Testis (tissue), 3 donors: ENCODE measurements around the gene SCN3A. TPM values are rescaled to one million over a fixed set of nuclear protein-coding genes. Genes with fewer than 3 reads are reported as not detected.

Experiments used
- DNase-seq: peaks from one replicate; pipeline ENCODE4 v3.0.0-alpha.2; 2019
- H3K27ac ChIP-seq, 2 donors: fragments of 200-600 bp; sonication (generic); one replicate each; pipeline ENCODE4 v1.5.1; 2019
- H3K27me3 ChIP-seq: fragments of 200-600 bp; sonication (generic); one replicate; pipeline ENCODE4 v1.5.1; 2019
- H3K36me3 ChIP-seq: fragments of 200-600 bp; sonication (generic); one replicate; pipeline ENCODE4 v1.5.1; 2017; ENCODE audit warnings: low read depth; ENCODE audit errors: missing control alignments
- H3K4me1 ChIP-seq: fragments of 200-600 bp; sonication (generic); one replicate; pipeline ENCODE4 v1.5.1; 2019
- H3K4me3 ChIP-seq, 2 donors: fragments of 200-600 bp; sonication (generic); one replicate each; pipeline ENCODE4 v1.5.1; 2017 to 2019
- H3K9me3 ChIP-seq: fragments of 200-600 bp; sonication (generic); one replicate; pipeline ENCODE4 v1.5.1; 2017
- POLR2A ChIP-seq: fragments of 450-650 bp; IDR thresholded peaks from one replicate; pipeline ENCODE4 v1.6.1; 2017; ENCODE audit warnings: antibody characterized with exemption, mild to moderate bottlenecking, moderate library complexity
- WGBS, 2 donors: methylation state at CpG; one replicate each; pipeline ENCODE4 v1.1.5; 2018; 5-methylcytosine and 5-hydroxymethylcytosine counted together
- intact Hi-C: fragments of 100-400 bp; cut with DNase I; formaldehyde crosslinking; loops from one replicate; pipeline ENCODE4 v1.15.1; 2023; ENCODE audit warnings: low total_unique reads
- polyA plus RNA-seq: library from polyadenylated mRNA; stranded (reverse); fragments of 350-450 nt; fragmentation: Illumina TruSeq; extraction: RNeasy Lipid Tissue Mini Kit (QIAGEN cat#74804); gene quantifications from one replicate; pipeline ENCODE4 v1.2.3, GENCODE V29; 2014; ENCODE audit warnings: low read depth, low replicate concordance; ENCODE audit not compliant: insufficient read depth
- total RNA-seq, 2 donors: library from RNA; depleted of rRNA; stranded (reverse); fragments of >200 nt; gene quantifications; one replicate each; pipeline ENCODE4 v1.2.3, GENCODE V29; 2016
- TF ChIP-seq, protein P1 (sequence below), 3 experiments: fragments of 450-650 bp in 2 of 3; fragments of 200-600 bp in 1 of 3; sonication (generic) in 1 of 3; IDR thresholded peaks; one replicate each; pipeline ENCODE4 v1.5.1; 2016 to 2019; ENCODE audit warnings: antibody characterized with exemption in 3 of 3, mild to moderate bottlenecking in 2 of 3, moderate library complexity in 1 of 3

Gene SCN3A
- total and polyA plus RNA-seq, 3 donors from 2014 or later = 3.7 to 6.9 (median 6.3) TPM

DNA sequence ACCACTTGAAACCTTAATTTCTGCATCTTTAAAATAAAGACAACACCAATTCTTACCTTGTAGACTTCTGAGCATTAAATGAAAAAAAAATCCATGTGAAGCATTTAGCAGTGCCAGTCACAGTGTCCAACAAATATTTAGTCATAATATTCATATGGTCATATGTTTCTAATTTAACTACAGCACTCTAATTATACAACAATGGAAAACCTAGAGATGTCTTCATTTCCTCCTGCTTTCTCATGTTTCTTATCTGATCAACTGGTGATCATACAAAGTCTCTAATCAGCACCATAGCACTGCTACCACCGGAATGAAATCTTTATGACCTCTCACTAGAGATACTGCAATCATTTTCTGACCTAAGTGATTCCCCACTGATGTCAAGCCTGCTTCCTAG lies 10.2 kb upstream of the SCN3A start:
- intact Hi-C loops = no loop called here
- Histone ChIP-seq H3K4me1 (no peaks in the 10 kb centered on the region), H3K4me3 (no peak overlapping the region), H3K9me3 (no peaks in the 10 kb centered on the region), H3K27ac (no peak overlapping the region), H3K36me3 (no peaks in the 10 kb centered on the region), H3K27me3 (no peaks in the 10 kb centered on the region)
- DNase-seq = no peak
- no peak for TF ChIP-seq POLR2A
- TF ChIP-seq, protein P1, sequence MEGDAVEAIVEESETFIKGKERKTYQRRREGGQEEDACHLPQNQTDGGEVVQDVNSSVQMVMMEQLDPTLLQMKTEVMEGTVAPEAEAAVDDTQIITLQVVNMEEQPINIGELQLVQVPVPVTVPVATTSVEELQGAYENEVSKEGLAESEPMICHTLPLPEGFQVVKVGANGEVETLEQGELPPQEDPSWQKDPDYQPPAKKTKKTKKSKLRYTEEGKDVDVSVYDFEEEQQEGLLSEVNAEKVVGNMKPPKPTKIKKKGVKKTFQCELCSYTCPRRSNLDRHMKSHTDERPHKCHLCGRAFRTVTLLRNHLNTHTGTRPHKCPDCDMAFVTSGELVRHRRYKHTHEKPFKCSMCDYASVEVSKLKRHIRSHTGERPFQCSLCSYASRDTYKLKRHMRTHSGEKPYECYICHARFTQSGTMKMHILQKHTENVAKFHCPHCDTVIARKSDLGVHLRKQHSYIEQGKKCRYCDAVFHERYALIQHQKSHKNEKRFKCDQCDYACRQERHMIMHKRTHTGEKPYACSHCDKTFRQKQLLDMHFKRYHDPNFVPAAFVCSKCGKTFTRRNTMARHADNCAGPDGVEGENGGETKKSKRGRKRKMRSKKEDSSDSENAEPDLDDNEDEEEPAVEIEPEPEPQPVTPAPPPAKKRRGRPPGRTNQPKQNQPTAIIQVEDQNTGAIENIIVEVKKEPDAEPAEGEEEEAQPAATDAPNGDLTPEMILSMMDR (IDR thresholded peaks at IDR 0.05) = no peak
- 55 to 59% methylated on average over 1 of the region's 1 CpG for WGBS, 2 donors

DNA sequence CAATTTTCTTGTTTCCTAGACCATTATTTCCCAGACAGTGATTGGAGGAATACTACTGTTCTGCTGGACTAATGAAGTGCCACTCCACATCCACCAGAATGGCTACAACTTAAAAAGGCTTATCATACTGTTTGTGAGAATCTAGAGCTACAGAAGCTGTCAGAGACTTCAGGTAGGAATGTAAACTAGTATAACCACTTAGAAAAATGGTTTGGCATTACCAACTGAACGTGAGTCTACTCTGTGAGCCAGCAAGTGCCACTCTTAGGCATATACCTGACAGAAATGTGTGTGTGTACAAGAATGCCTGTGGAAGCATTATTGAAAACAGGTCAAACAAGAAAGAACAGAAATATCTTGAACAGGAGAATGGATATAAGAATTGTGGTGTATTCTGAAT lies 4.2 kb upstream of the SCN3A start:
- Histone ChIP-seq H3K4me1 (no peaks in the 10 kb centered on the region), H3K27ac (no peak overlapping the region), H3K36me3 (no peaks in the 10 kb centered on the region), H3K9me3 (no peaks in the 10 kb centered on the region), H3K27me3 (no peaks in the 10 kb centered on the region), H3K4me3 (no peak overlapping the region)
- intact Hi-C loops = loop anchor here (10.0 kb wide), 1 partner anchor 193 kb away; no protein-coding TSS in a partner anchor
- WGBS, 2 donors = 90 to 92% methylated on average over 1 of the region's 1 CpG
- DNase-seq = no peak
- TF ChIP-seq, protein P1 (IDR thresholded peaks at IDR 0.05) = no peak
- TF ChIP-seq POLR2A = no peak

DNA sequence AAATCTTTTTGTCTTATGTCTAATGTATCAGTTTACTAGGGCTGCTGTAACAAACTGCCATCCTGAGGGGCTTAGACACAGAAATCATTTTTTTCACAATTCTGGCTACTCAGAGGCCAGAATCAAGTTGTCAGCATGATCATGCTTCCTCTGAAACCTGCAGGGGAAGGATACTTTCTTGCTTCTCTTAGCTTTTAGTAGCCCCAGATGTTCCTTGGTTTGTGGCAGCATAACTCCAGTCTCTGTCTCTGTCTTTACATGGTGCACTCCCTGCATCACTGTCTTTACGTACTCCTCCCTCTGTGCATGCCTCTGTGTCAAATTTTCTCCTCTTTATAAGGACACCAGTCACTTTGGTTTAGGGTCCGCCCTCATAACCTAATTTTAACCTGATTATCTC lies 2.0 kb upstream of the SCN3A start:
- H3K27me3 ChIP-seq = no peaks in the 10 kb centered on the region
- H3K4me3 ChIP-seq = no peak overlapping the region
- no peak for DNase-seq
- intact Hi-C loops = loop anchor here (10.0 kb wide), 1 partner anchor 191 kb away; no protein-coding TSS in a partner anchor
- WGBS, 2 donors = 90 to 94% methylated on average over 2 of the region's 2 CpGs
- no peaks in the 10 kb centered on the region for H3K36me3 ChIP-seq
- TF ChIP-seq, protein P1 (IDR thresholded peaks at IDR 0.05) = no peak
- no peak for TF ChIP-seq POLR2A
- H3K4me1 ChIP-seq = no peaks in the 10 kb centered on the region
- H3K27ac ChIP-seq = no peak overlapping the region
- no peaks in the 10 kb centered on the region for H3K9me3 ChIP-seq

DNA sequence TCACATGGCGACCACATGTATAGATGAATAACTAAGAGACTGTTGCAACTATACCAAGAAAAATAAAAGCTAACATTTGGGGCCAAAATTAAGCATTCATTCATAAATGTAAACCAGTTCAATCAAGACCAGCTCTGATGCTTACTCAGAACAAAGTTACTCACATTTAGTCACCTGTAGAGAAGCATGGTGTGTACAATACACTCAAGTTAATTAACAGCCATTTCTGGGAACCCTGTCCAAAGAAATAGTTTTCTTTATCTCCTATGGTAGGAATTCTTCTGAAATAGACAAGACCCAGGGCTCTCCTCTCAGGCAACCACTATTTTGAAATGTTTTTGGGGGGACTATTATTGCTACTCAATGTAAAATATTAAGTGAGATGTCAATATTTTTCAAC lies 1.6 kb downstream of the SCN3A start:
- H3K27me3 ChIP-seq = no peaks in the 10 kb centered on the region
- no peak for DNase-seq
- no peaks in the 10 kb centered on the region for H3K36me3 ChIP-seq
- no peak for TF ChIP-seq POLR2A
- TF ChIP-seq, protein P1 (IDR thresholded peaks at IDR 0.05) = no peak
- H3K4me1 ChIP-seq = no peaks in the 10 kb centered on the region
- intact Hi-C loops = loop anchor here (10.0 kb wide), 1 partner anchor 187 kb away; no protein-coding TSS in a partner anchor
- H3K4me3 ChIP-seq = no peak overlapping the region
- H3K27ac ChIP-seq = no peak overlapping the region
- 93 to 94% methylated on average over 1 of the region's 1 CpG for WGBS, 2 donors
- no peaks in the 10 kb centered on the region for H3K9me3 ChIP-seq

DNA sequence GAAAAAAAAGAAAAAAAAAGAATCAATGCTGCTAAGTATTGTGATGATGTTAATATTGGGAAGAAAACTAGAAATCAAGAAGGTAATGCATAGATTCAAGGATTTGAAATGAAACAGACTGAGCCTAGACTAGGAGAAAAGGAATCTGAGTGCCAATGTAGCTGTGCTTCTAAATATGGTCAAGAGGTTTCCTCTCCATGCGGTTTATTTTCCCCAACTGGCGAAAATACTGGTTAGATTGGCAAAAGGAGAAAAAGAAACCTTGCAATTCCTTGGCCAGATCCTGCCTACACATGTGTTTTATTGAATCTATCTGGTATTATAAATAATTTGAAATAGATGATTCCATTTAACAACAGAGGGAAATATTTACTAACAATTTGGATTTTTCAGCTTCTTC lies 5.7 kb downstream of the SCN3A start:
- WGBS, 2 donors = 66 to 72% methylated on average over 2 of the region's 2 CpGs
- no peak for TF ChIP-seq POLR2A
- TF ChIP-seq, protein P1 (IDR thresholded peaks at IDR 0.05) = no peak
- Histone ChIP-seq H3K4me1 (no peaks in the 10 kb centered on the region), H3K36me3 (no peaks in the 10 kb centered on the region), H3K4me3 (no peak overlapping the region), H3K9me3 (no peaks in the 10 kb centered on the region), H3K27me3 (no peaks in the 10 kb centered on the region), H3K27ac (peak overlapping the region in 1 of 2 donors; percentile 46)
- DNase-seq = no peak
- intact Hi-C loops = no loop called here
